ENCODE results near the gene SHMT2.

GRCh38 chr12:57261428-57261865 lies 31.9 kb downstream of the SHMT2 start:
- TF ChIP-seq ISL1 (CRISPR knock-in tag; IDR thresholded peaks at IDR 0.05) (no peak), POU6F1 (CRISPR knock-in tag; IDR thresholded peaks at IDR 0.05; ENCODE audit: borderline replicate concordance, low read depth) (no peak), GLIS3 (CRISPR knock-in tag; IDR thresholded peaks at IDR 0.05) (no peak)
